Panc1 (cell line): ENCODE results near the gene MTHFSD. TPM values are rescaled to one million over a fixed set of nuclear protein-coding genes. Genes with fewer than 3 reads are reported as not detected.

Experiments
- ATAC-seq: fragments of 200-7000 bp; cut with Tn5 transposase; 2 replicates; pipeline ENCODE4 v1.9.1; 2020; ENCODE audit warnings: mild to moderate bottlenecking, moderate library complexity
- BruUV-seq: library from RNA; stranded (reverse); fragments of 400-500 nt; replicated peaks from 2 replicates; lab custom pipeline; 2021; lab: Mats Ljungman, UMichigan
- CTCF ChIA-PET: fragments of 300-600 bp; sonication (Branson Sonifier 250); formaldehyde crosslinking; loops from one replicate; lab custom pipeline; 2022; ENCODE audit warnings: antibody characterized with exemption; lab: Charles Lee
- POLR2A ChIA-PET: fragments of 300-600 bp; sonication (Branson Sonifier 250); formaldehyde crosslinking; loops from one replicate; lab custom pipeline; 2022; ENCODE audit warnings: antibody characterized with exemption; lab: Charles Lee
- DNase-seq: peaks from one replicate; pipeline ENCODE4 v3.0.0-alpha.2; 2010; ENCODE audit warnings: low read depth, low spot score
- H3K27ac ChIP-seq: 2 replicates; pipeline ENCODE4 v1.5.1; 2011; ENCODE audit warnings: mild to moderate bottlenecking, low read length, inconsistent platforms
- H3K27me3 ChIP-seq: fragments of 200-500 bp; sonication (Bioruptor generic); 2 replicates; pipeline ENCODE4 v1.6.0; 2014; ENCODE audit warnings: low read length, inconsistent platforms; ENCODE audit not compliant: control insufficient read depth, insufficient read depth
- H3K36me3 ChIP-seq: fragments of 200-500 bp; sonication (Bioruptor generic); 2 replicates; pipeline ENCODE4 v1.5.1; 2014; ENCODE audit warnings: inconsistent platforms, mild to moderate bottlenecking, low read length, moderate library complexity; ENCODE audit not compliant: control insufficient read depth, insufficient read depth
- H3K4me1 ChIP-seq: 2 replicates; pipeline ENCODE4 v1.5.1; 2011; ENCODE audit warnings: inconsistent platforms, mild to moderate bottlenecking, low read length, moderate library complexity; ENCODE audit not compliant: control insufficient read depth, insufficient read depth
- H3K4me3 ChIP-seq, 2 experiments: 2 replicates each; pipeline ENCODE4 v1.5.1; 2011 to 2012; ENCODE audit warnings: low read depth in 2 of 2, low read length in 2 of 2, mild to moderate bottlenecking in 2 of 2, inconsistent platforms in 1 of 2, moderate library complexity in 1 of 2
- H3K9me3 ChIP-seq: fragments of 200-500 bp; sonication (Bioruptor generic); 2 replicates; pipeline ENCODE4 v1.5.1; 2014; ENCODE audit warnings: low read depth, mild to moderate bottlenecking, inconsistent platforms, low read length, moderate library complexity; ENCODE audit not compliant: control insufficient read depth, insufficient read depth
- CTCF ChIP-seq: fragments of 450-650 bp; IDR thresholded peaks from 2 replicates; pipeline ENCODE4 v1.5.1; 2017; ENCODE audit warnings: mild to moderate bottlenecking
- POLR2AphosphoS5 ChIP-seq: IDR thresholded peaks from 2 replicates; pipeline ENCODE4 v1.6.1; 2012; ENCODE audit warnings: mild to moderate bottlenecking, low read depth, low read length, moderate library complexity
- REST ChIP-seq, 2 experiments: IDR thresholded peaks; 2 replicates each; pipeline ENCODE4 v1.6.1; 2011 to 2012; ENCODE audit warnings: low read depth in 2 of 2, control low read depth in 1 of 2, low read length in 1 of 2, mild to moderate bottlenecking in 1 of 2, moderate library complexity in 1 of 2; ENCODE audit not compliant: insufficient read depth in 1 of 2
- SIN3A ChIP-seq: IDR thresholded peaks from 2 replicates; pipeline ENCODE4 v1.6.1; 2012; ENCODE audit warnings: low read depth, mild to moderate bottlenecking, low read length, moderate library complexity, borderline replicate concordance; ENCODE audit not compliant: insufficient read depth
- TCF7L2 ChIP-seq: IDR thresholded peaks from 2 replicates; pipeline ENCODE4 v1.6.1; 2011; ENCODE audit warnings: mild to moderate bottlenecking, low read depth, low read length, inconsistent platforms
- in situ Hi-C: cut with HindIII; loops from 2 replicates; pipeline ENCODE4 v1.10.0; 2016; ENCODE audit warnings: low sequenced_read_pairs, low pct_unique_long_range_greater_than_20kb
- intact Hi-C: fragments of 100-400 bp; cut with micrococcal nuclease; formaldehyde crosslinking; loops from one replicate; pipeline ENCODE4 v1.10.0; 2022; ENCODE audit not compliant: unreplicated experiment
- total RNA-seq: library from RNA; stranded (reverse); gene quantifications from one replicate; pipeline ENCODE4 v1.2.1, GENCODE V29; 2021; ENCODE audit not compliant: unreplicated experiment

Gene MTHFSD
- total RNA-seq, 1 experiment from 2014 or later = 16.5 TPM

GRCh38 chr16:86547286-86547685, 7.7 kb downstream of the MTHFSD start:
- Histone ChIP-seq H3K9me3 (no peaks in the 10 kb centered on the region), H3K36me3 (peaks cover 3% of the 10 kb centered on the region), H3K4me3 (no peak overlapping the region), H3K27me3 (no peaks in the 10 kb centered on the region), H3K27ac (no peak overlapping the region), H3K4me1 (no peaks in the 10 kb centered on the region)
- DNase-seq (no peak), ATAC-seq (no peak)
- ChIA-PET POLR2A (no interaction called here), CTCF (no interaction called here)
- no peak for TF ChIP-seq POLR2AphosphoS5
- TF ChIP-seq SIN3A = no peak
- in situ Hi-C loops (no loop called here), intact Hi-C loops (no loop called here)
- no TSS peak for BruUV-seq

GRCh38 chr16:86546638-86547013, 8.4 kb downstream of the MTHFSD start:
- TF ChIP-seq TCF7L2 (no peak), SIN3A (no peak), POLR2AphosphoS5 (no peak), REST (IDR thresholded peaks at IDR 0.05; ENCODE audit: insufficient read depth in 1 of 2, low read depth in 2 of 2, low read length in 1 of 2) (no peak), CTCF (no peak)
- in situ Hi-C loops = no loop called here
- H3K4me3 ChIP-seq = no peak overlapping the region
- no peak overlapping the region for H3K27ac ChIP-seq
- peaks cover 3% of the 10 kb centered on the region for H3K36me3 ChIP-seq
- ChIA-PET POLR2A (no interaction called here), CTCF (no interaction called here)
- intact Hi-C loops = no loop called here
- H3K9me3 ChIP-seq = no peaks in the 10 kb centered on the region
- no peaks in the 10 kb centered on the region for H3K4me1 ChIP-seq
- ATAC-seq (no peak), DNase-seq (no peak)
- H3K27me3 ChIP-seq = no peaks in the 10 kb centered on the region
- BruUV-seq = no TSS peak

DNA sequence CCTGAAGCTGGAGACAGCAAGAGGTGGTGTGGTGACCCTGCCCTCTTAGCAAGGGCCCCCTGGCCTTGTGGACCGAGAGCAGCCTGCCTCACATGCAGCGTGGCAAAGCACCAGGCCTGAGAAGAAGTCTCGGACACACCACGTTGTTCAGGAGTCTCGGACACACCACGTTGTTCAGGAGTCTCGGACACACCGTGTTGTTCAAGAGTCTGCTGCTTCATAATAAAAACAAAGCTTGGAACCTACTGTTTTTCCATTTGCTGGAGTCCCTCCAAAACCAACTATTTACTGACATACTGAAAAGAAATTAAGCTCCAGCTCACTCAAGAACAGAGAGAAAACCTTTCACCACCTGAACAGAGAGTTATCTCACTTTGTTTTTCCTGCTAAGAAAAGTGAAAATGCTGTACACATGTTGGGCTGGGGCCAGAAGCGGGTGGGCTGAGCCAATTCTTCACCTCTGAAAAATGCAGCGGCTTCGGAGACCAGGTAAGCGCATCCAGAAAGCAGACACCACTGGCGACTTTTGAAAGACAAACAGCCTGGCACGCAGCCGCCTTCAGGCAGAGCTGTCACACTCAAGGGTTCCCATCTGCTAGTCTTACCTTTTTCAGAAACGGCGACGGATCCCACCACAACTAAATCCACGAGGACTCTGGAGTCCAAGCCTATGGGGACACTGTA, 8.9 kb downstream of the MTHFSD start:
- no peak overlapping the region for H3K4me3 ChIP-seq
- CTCF ChIA-PET = no interaction called here
- BruUV-seq = no TSS peak
- TF ChIP-seq SIN3A = no peak
- no peak for TF ChIP-seq TCF7L2
- TF ChIP-seq POLR2AphosphoS5 = no peak
- no peak for TF ChIP-seq REST (IDR thresholded peaks at IDR 0.05; ENCODE audit: insufficient read depth in 1 of 2, low read depth in 2 of 2, low read length in 1 of 2)
- DNase-seq (no peak), ATAC-seq (no peak)
- no peaks in the 10 kb centered on the region for H3K27me3 ChIP-seq
- no peak overlapping the region for H3K27ac ChIP-seq
- no peaks in the 10 kb centered on the region for H3K4me1 ChIP-seq
- H3K9me3 ChIP-seq = no peaks in the 10 kb centered on the region
- in situ Hi-C loops = no loop called here
- H3K36me3 ChIP-seq = peaks cover 3% of the 10 kb centered on the region
- POLR2A ChIA-PET = no interaction called here
- intact Hi-C loops = no loop called here
